NCI-H187 treated with DMSO at 0.1 percent for 48 hours (cell line): ENCODE results near the gene WRNIP1.
"Not testable (repeated sequence)": the region's sequence is repeated elsewhere in the genome, so short reads cannot be mapped to it uniquely, and the experiment has no call there.

ENCODE experiments used
- DNase-seq: peaks from one replicate; lab custom pipeline; 2025; lab: John Stamatoyannopoulos, UW

The WRNIP1 gene

GRCh38 chr6:2784930-2785329, 19.7 kb downstream of the WRNIP1 start:
- DNase-seq = no peak

- DNase-seq = no peak
Observed at GRCh38 chr6:2786269-2786668, 21.1 kb downstream of the WRNIP1 start.

- DNase-seq = no peak
Observed at GRCh38 chr6:2790588-2791449, 25.6 kb downstream of the WRNIP1 start.

- no peak for DNase-seq
Observed at GRCh38 chr6:2791450-2791974, 26.3 kb downstream of the WRNIP1 start.

GRCh38 chr6:2792330-2793110, 27.3 kb downstream of the WRNIP1 start:
- DNase-seq = no peak

GRCh38 chr6:2793534-2794151, 28.4 kb downstream of the WRNIP1 start:
- no peak for DNase-seq

GRCh38 chr6:2794171-2794730, 29.1 kb downstream of the WRNIP1 start:
- no peak for DNase-seq

- DNase-seq = no peak
Observed at GRCh38 chr6:2795162-2795561, 30.0 kb downstream of the WRNIP1 start.

GRCh38 chr6:2795956-2796355, 30.8 kb downstream of the WRNIP1 start:
- no peak for DNase-seq

- DNase-seq = no peak
Observed at GRCh38 chr6:2796861-2797260, 31.7 kb downstream of the WRNIP1 start.

GRCh38 chr6:2797564-2798031, 32.4 kb downstream of the WRNIP1 start:
- no peak for DNase-seq

- DNase-seq = no peak
Observed at GRCh38 chr6:2798586-2799134, 33.5 kb downstream of the WRNIP1 start.

- DNase-seq = no peak
Observed at GRCh38 chr6:2799936-2800527, 34.8 kb downstream of the WRNIP1 start.

- no peak for DNase-seq
Observed at GRCh38 chr6:2800552-2801316, 35.5 kb downstream of the WRNIP1 start.

GRCh38 chr6:2801687-2802086, 36.5 kb downstream of the WRNIP1 start:
- not testable (repeated sequence) for DNase-seq

GRCh38 chr6:2802521-2803060, 37.4 kb downstream of the WRNIP1 start:
- no peak for DNase-seq

GRCh38 chr6:2803731-2804429, 38.7 kb downstream of the WRNIP1 start:
- DNase-seq = no peak

GRCh38 chr6:2804516-2804915, 39.3 kb downstream of the WRNIP1 start:
- DNase-seq = no peak

- no peak for DNase-seq
Observed at GRCh38 chr6:2805031-2805430, 39.8 kb downstream of the WRNIP1 start.

GRCh38 chr6:2806644-2807043, 41.5 kb downstream of the WRNIP1 start:
- no peak for DNase-seq
